PC-9 (cell line): ENCODE data around the gene TNFRSF1A. TPM values are rescaled to one million over a fixed set of nuclear protein-coding genes. Genes with fewer than 3 reads are reported as not detected.

Experiments used
- BruUV-seq: library from RNA; stranded (reverse); fragments of 400-500 nt; replicated peaks from 2 replicates; lab custom pipeline; 2021; lab: Mats Ljungman, UMichigan
- CTCF ChIA-PET: fragments of 300-600 bp; sonication (Branson Sonifier 250); formaldehyde crosslinking; loops from one replicate; lab custom pipeline; 2022; ENCODE audit warnings: antibody characterized with exemption; lab: Charles Lee
- POLR2A ChIA-PET: fragments of 300-600 bp; sonication (Branson Sonifier 250); formaldehyde crosslinking; loops from one replicate; lab custom pipeline; 2022; ENCODE audit warnings: antibody characterized with exemption; ENCODE audit not compliant: unreplicated experiment; lab: Charles Lee
- DNase-seq, 2 experiments: peaks; one replicate each; pipeline versions ENCODE4 v3.0.0 to v3.0.0-alpha.2; 2015 to 2022; ENCODE audit warnings: mixed read lengths in 1 of 2
- H2AFZ ChIP-seq: fragments of 200-600 bp; sonication (generic); 2 replicates; pipeline ENCODE4 v1.8.1; 2017; ENCODE audit warnings: antibody characterized with exemption
- H3F3A ChIP-seq: fragments of 200-600 bp; sonication (generic); 2 replicates; pipeline ENCODE4 v1.8.1; 2017; ENCODE audit warnings: antibody characterized with exemption, mild to moderate bottlenecking, low read depth; ENCODE audit not compliant: insufficient read depth
- H3K27ac ChIP-seq: fragments of 200-600 bp; sonication (generic); 2 replicates; pipeline ENCODE4 v1.6.1; 2016; ENCODE audit warnings: mixed run types
- H3K27me3 ChIP-seq: fragments of 200-600 bp; sonication (generic); 2 replicates; pipeline ENCODE4 v1.6.1; 2016; ENCODE audit warnings: low read depth, mixed run types; ENCODE audit not compliant: insufficient read depth
- H3K36me3 ChIP-seq: fragments of 200-600 bp; sonication (generic); 2 replicates; pipeline ENCODE4 v1.6.1; 2016; ENCODE audit warnings: low read depth, mixed run types
- H3K4me1 ChIP-seq: fragments of 200-600 bp; sonication (generic); replicated peaks from 2 replicates; pipeline ENCODE4 v1.6.1; 2016; ENCODE audit warnings: mixed run types; ENCODE audit not compliant: insufficient read depth
- H3K4me2 ChIP-seq: fragments of 200-600 bp; sonication (generic); 2 replicates; pipeline ENCODE4 v1.6.1; 2017; ENCODE audit warnings: mixed run types
- H3K4me3 ChIP-seq: fragments of 200-600 bp; sonication (generic); 2 replicates; pipeline ENCODE4 v1.6.1; 2016; ENCODE audit warnings: mixed run types
- H3K79me2 ChIP-seq: fragments of 200-600 bp; sonication (generic); 2 replicates; pipeline ENCODE4 v1.6.1; 2017; ENCODE audit warnings: low read depth, mixed run types
- H3K9me2 ChIP-seq: fragments of 200-600 bp; sonication (generic); 2 replicates; pipeline ENCODE4 v1.8.1; 2017; ENCODE audit warnings: mild to moderate bottlenecking; ENCODE audit not compliant: insufficient read depth
- H3K9me3 ChIP-seq: fragments of 200-600 bp; sonication (generic); 2 replicates; pipeline ENCODE4 v1.8.1; 2016; ENCODE audit warnings: low read depth; ENCODE audit not compliant: insufficient read depth
- H4K20me1 ChIP-seq: fragments of 200-600 bp; sonication (generic); 2 replicates; pipeline ENCODE4 v1.8.1; 2017; ENCODE audit not compliant: insufficient read depth
- EZH2 ChIP-seq: fragments of 200-600 bp; sonication (generic); IDR thresholded peaks from 2 replicates; pipeline ENCODE4 v1.8.0; 2017; ENCODE audit warnings: antibody characterized with exemption, low read depth
- intact Hi-C: fragments of 100-400 bp; cut with micrococcal nuclease; formaldehyde crosslinking; loops from one replicate; pipeline ENCODE4 v1.10.0; 2022; ENCODE audit not compliant: unreplicated experiment
- total RNA-seq: library from RNA; stranded (reverse); gene quantifications from 2 replicates; pipeline ENCODE4 v1.2.3, GENCODE V29; 2021
- TF ChIP-seq, protein P1 (sequence below): fragments of 200-600 bp; sonication (generic); conservative IDR thresholded peaks from 2 replicates; pipeline ENCODE4 v1.6.1; 2017; ENCODE audit warnings: mixed run types, antibody characterized with exemption, mild to moderate bottlenecking, moderate library complexity

TNFRSF1A gene
- total RNA-seq, 1 experiment from 2014 or later, result 165 TPM

- no peak for DNase-seq
- Histone ChIP-seq H3K4me3 (no peak overlapping the region), H3F3A (peaks cover 41% of the 10 kb centered on the region), H3K9me2 (no peaks in the 10 kb centered on the region), H3K36me3 (peaks cover 28% of the 10 kb centered on the region), H4K20me1 (no peaks in the 10 kb centered on the region; the same call in 1 of the 2 replicates), H3K27ac (no peak overlapping the region), H3K27me3 (no peaks in the 10 kb centered on the region), H2AFZ (no peak overlapping the region), H3K9me3 (no peaks in the 10 kb centered on the region), H3K4me2 (no peak overlapping the region), H3K4me1 (peaks cover 4% of the 10 kb centered on the region), H3K79me2 (no peaks in the 10 kb centered on the region)
- CTCF ChIA-PET, result interaction anchor here (0.6 to 0.7 kb wide), 2 partner anchors 10 to 363 kb away, joined by 3 to 7 read pairs; partner anchors contain the start of gene TNFRSF1A
- intact Hi-C loops, result no loop called here
- BruUV-seq, result no TSS peak
- POLR2A ChIA-PET, result interaction anchor here (0.7 kb wide), 1 partner anchor 284 kb away, joined by 7 read pairs; the partner anchor contains the start of gene LPAR5
- no peak for TF ChIP-seq EZH2
- TF ChIP-seq, protein P1, sequence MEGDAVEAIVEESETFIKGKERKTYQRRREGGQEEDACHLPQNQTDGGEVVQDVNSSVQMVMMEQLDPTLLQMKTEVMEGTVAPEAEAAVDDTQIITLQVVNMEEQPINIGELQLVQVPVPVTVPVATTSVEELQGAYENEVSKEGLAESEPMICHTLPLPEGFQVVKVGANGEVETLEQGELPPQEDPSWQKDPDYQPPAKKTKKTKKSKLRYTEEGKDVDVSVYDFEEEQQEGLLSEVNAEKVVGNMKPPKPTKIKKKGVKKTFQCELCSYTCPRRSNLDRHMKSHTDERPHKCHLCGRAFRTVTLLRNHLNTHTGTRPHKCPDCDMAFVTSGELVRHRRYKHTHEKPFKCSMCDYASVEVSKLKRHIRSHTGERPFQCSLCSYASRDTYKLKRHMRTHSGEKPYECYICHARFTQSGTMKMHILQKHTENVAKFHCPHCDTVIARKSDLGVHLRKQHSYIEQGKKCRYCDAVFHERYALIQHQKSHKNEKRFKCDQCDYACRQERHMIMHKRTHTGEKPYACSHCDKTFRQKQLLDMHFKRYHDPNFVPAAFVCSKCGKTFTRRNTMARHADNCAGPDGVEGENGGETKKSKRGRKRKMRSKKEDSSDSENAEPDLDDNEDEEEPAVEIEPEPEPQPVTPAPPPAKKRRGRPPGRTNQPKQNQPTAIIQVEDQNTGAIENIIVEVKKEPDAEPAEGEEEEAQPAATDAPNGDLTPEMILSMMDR, result no peak
These were observed 9.7 kb upstream of the TNFRSF1A start for GRCh38 chr12:6351622-6352021.

DNA sequence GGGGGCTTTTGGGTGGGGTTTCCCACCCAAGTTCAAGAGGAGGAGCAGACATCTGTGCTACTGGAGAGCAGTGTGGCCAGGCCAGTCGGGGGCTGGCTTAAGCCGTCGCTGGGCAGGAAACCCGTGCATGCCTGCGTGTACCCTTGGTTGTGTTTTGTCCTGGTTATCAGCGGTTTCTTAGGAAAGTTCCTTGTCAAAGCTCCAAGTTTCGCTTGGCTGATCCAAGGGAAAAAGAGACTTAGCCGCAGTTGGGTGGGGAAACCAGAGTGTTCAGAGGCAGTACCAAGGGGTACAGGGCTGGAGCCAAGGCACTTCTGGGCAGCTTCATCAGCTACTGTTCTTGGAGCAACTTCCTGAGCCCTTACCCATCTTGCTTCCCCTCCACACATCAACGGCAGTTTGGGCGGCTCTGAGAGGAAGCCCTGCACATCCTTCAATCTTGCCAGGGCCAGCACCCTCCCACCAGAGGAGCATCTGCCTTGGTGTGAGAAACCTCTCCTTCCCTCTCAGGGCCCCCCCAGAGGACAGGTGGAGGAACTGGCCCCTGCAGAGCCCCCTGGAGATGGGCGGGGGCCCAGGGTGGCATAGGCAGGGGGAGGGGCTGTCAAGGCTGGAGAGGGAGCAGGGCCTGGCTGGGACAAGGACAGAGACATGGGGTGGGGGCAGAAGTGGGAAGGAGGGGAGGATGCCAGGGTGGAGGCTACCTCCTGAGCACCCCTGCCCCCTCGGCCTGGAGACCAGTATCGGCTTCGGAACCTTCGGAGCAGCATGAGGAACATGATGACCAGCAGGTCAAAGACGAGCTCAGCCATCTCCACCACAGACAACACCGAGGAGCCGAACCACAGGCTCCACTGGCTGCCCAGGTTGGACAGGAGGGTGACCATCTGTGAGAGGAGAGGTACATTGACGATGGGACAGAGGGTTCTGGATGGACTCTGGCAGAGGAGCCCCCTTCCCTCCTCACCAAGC, 5.8 kb upstream of the TNFRSF1A start:
- no peaks in the 10 kb centered on the region for H3K9me3 ChIP-seq
- H3K9me2 ChIP-seq, result no peaks in the 10 kb centered on the region
- CTCF ChIA-PET, result interaction anchor here (0.5 kb wide), 1 partner anchor 22 kb away, joined by 5 read pairs; no protein-coding TSS in a partner anchor
- peaks cover 36% of the 10 kb centered on the region for H3K4me1 ChIP-seq
- intact Hi-C loops, result no loop called here
- no peaks in the 10 kb centered on the region for H3K27me3 ChIP-seq
- no peaks in the 10 kb centered on the region for H3K79me2 ChIP-seq
- H3K4me3 ChIP-seq, result no peak overlapping the region
- H3K4me2 ChIP-seq, result no peak overlapping the region
- H3K36me3 ChIP-seq, result 0 out of 2 replicates have a peak, but pooled peaks cover 9% of the 10 kb centered on the region
- DNase-seq, result no peak
- H3K27ac ChIP-seq, result no peak overlapping the region
- H2AFZ ChIP-seq, result no peak overlapping the region
- TF ChIP-seq, protein P1, result no peak
- TF ChIP-seq EZH2, result no peak
- POLR2A ChIA-PET, result interaction anchor here (0.5 kb wide), 1 partner anchor 8 kb away, joined by 3 read pairs; no protein-coding TSS in a partner anchor
- H4K20me1 ChIP-seq, result no peaks in the 10 kb centered on the region
- H3F3A ChIP-seq, result peaks cover 51% of the 10 kb centered on the region
- BruUV-seq, result TSS peak; percentile 33

DNA sequence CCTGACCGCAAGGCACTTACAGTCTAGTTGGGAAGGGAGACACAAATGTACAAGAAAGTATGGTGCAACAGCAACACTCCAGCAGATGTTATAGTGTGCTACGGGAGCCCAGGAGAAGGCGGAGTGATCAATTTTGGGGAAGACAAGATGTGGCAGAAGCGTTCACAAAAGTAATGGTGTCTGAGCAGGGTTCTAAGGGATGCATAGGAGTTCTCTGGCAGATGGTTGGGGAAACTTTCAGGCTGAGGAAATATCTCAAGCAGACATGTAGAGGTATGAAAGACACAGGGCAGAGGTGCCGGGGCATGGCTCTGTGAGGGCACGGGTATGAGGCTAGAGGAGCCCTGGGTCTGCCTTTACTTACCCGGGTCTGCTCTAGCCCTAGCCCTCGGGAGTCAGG, 5.1 kb upstream of the TNFRSF1A start:
- H3F3A ChIP-seq, result peaks cover 52% of the 10 kb centered on the region
- H3K27me3 ChIP-seq, result no peaks in the 10 kb centered on the region
- CTCF ChIA-PET, result interaction anchor here (0.5 kb wide), 1 partner anchor 22 kb away, joined by 5 read pairs; no protein-coding TSS in a partner anchor
- DNase-seq, result no peak
- no TSS peak for BruUV-seq
- H3K9me3 ChIP-seq, result no peaks in the 10 kb centered on the region
- H3K9me2 ChIP-seq, result no peaks in the 10 kb centered on the region
- no peak overlapping the region for H3K27ac ChIP-seq
- H3K4me2 ChIP-seq, result no peak overlapping the region
- H3K4me3 ChIP-seq, result no peak overlapping the region
- POLR2A ChIA-PET, result no interaction called here
- H2AFZ ChIP-seq, result no peak overlapping the region
- H3K79me2 ChIP-seq, result peaks cover 4% of the 10 kb centered on the region
- no peaks in the 10 kb centered on the region for H4K20me1 ChIP-seq
- intact Hi-C loops, result no loop called here
- H3K4me1 ChIP-seq, result peaks cover 43% of the 10 kb centered on the region
- 0 out of 2 replicates have a peak, but pooled peaks cover 9% of the 10 kb centered on the region for H3K36me3 ChIP-seq
- TF ChIP-seq, protein P1, result no peak
- no peak for TF ChIP-seq EZH2
